Neuronal stem cell (in vitro differentiated cells): ENCODE results near the gene CCDC92.
A peak's percentile ranks its signal among the peaks of the same experiment; 100 is the strongest.

Source experiments
- DNase-seq: peaks from one replicate; pipeline ENCODE4 v3.0.0-alpha.2; 2013; ENCODE audit warnings: low spot score
- H2AFZ ChIP-seq: one replicate; pipeline ENCODE4 v1.6.1; 2013; ENCODE audit warnings: mild to moderate bottlenecking, low read length, inconsistent platforms
- H2AK5ac ChIP-seq: 2 replicates; pipeline ENCODE4 v1.6.1; 2013; ENCODE audit warnings: low read depth, mild to moderate bottlenecking, inconsistent platforms, low read length, moderate library complexity, mixed read lengths
- H2BK120ac ChIP-seq: 2 replicates; pipeline ENCODE4 v1.6.1; 2013; ENCODE audit warnings: low read depth, mild to moderate bottlenecking, inconsistent platforms, low read length, moderate library complexity, mixed read lengths
- H2BK12ac ChIP-seq: one replicate; pipeline ENCODE4 v1.6.1; 2013; ENCODE audit warnings: low read length, inconsistent platforms
- H2BK15ac ChIP-seq: 2 replicates; pipeline ENCODE4 v1.6.1; 2013; ENCODE audit warnings: mild to moderate bottlenecking, low read length, inconsistent platforms, mixed read lengths
- H2BK5ac ChIP-seq: one replicate; pipeline ENCODE4 v1.6.1; 2013; ENCODE audit warnings: inconsistent platforms, mild to moderate bottlenecking, low read length, moderate library complexity
- H3K14ac ChIP-seq: one replicate; pipeline ENCODE4 v1.6.1; 2013; ENCODE audit warnings: low read length, inconsistent platforms
- H3K18ac ChIP-seq: 2 replicates; pipeline ENCODE4 v1.6.1; 2013; ENCODE audit warnings: low read length, inconsistent platforms
- H3K23ac ChIP-seq: 2 replicates; pipeline ENCODE4 v1.6.1; 2013; ENCODE audit warnings: low read depth, mild to moderate bottlenecking, mixed read lengths, low read length, inconsistent platforms; ENCODE audit not compliant: poor library complexity
- H3K27ac ChIP-seq: replicated peaks from 3 replicates; pipeline ENCODE4 v1.5.1; 2013; ENCODE audit warnings: low read length, inconsistent platforms
- H3K27me3 ChIP-seq, 3 experiments: 2 replicates each; pipeline ENCODE4 v1.6.1; 2013; ENCODE audit warnings: low read length in 3 of 3, mild to moderate bottlenecking in 2 of 3, inconsistent platforms in 1 of 3, low read depth in 1 of 3, mixed read lengths in 1 of 3, moderate library complexity in 1 of 3; ENCODE audit not compliant: control insufficient read depth in 3 of 3, insufficient read depth in 3 of 3
- H3K36me3 ChIP-seq, 2 donors: replicated peaks in 1 of 2; 2 replicates each; pipeline ENCODE4 v1.6.1; 2013; ENCODE audit warnings: low read length in 2 of 2; ENCODE audit not compliant: control insufficient read depth in 2 of 2, insufficient read depth in 2 of 2
- H3K4ac ChIP-seq: 2 replicates; pipeline ENCODE4 v1.6.1; 2013; ENCODE audit warnings: inconsistent platforms, mild to moderate bottlenecking, low read length, moderate library complexity
- H3K4me1 ChIP-seq, 2 donors: 1 replicate in 1 of 2; 2 replicates in 1 of 2; pipeline ENCODE4 v1.6.1; 2013; ENCODE audit warnings: low read length in 2 of 2, low read depth in 1 of 2; ENCODE audit not compliant: control insufficient read depth in 2 of 2, insufficient read depth in 1 of 2
- H3K4me2 ChIP-seq: one replicate; pipeline ENCODE4 v1.6.1; 2013; ENCODE audit warnings: mild to moderate bottlenecking, low read length, inconsistent platforms; ENCODE audit not compliant: insufficient read depth, poor library complexity, severe bottlenecking
- H3K4me3 ChIP-seq, 2 donors: 2 replicates each; pipeline ENCODE4 v1.5.1; 2013; ENCODE audit warnings: low read length in 2 of 2, mild to moderate bottlenecking in 2 of 2, inconsistent platforms in 1 of 2, moderate library complexity in 1 of 2
- H3K79me1 ChIP-seq: one replicate; pipeline ENCODE4 v1.6.1; 2013; ENCODE audit warnings: low read depth, mild to moderate bottlenecking, inconsistent platforms, low read length, moderate library complexity
- H3K9ac ChIP-seq: one replicate; pipeline ENCODE4 v1.6.1; 2013; ENCODE audit warnings: mild to moderate bottlenecking, low read depth, low read length, inconsistent platforms; ENCODE audit not compliant: poor library complexity
- H3K9me3 ChIP-seq, 2 donors: replicated peaks in 1 of 2; 2 replicates each; pipeline versions ENCODE3 to v1.6.1; 2013; ENCODE audit warnings: low read length in 2 of 2, mild to moderate bottlenecking in 2 of 2, inconsistent platforms in 1 of 2, low read depth in 1 of 2, mixed read lengths in 1 of 2, moderate library complexity in 1 of 2; ENCODE audit not compliant: control insufficient read depth in 2 of 2, insufficient read depth in 1 of 2
- H4K8ac ChIP-seq: one replicate; pipeline ENCODE4 v1.6.1; 2013; ENCODE audit warnings: low read depth, mild to moderate bottlenecking, inconsistent platforms, low read length, moderate library complexity
- H4K91ac ChIP-seq: one replicate; pipeline ENCODE4 v1.6.1; 2013; ENCODE audit warnings: low read length, low read depth, mild to moderate bottlenecking, inconsistent platforms; ENCODE audit not compliant: poor library complexity
- WGBS, 2 donors: extraction: QIAGEN DNeasy Blood & Tissue Kit; methylation state at CpG; one replicate each; pipeline ENCODE4 v1.1.7; 2013; ENCODE audit warnings: missing lambda C conversion rate in 2 of 2, mixed read lengths in 1 of 2; ENCODE audit not compliant: insufficient read length in 2 of 2, insufficient replicate concordance in 1 of 2; ENCODE audit errors: extremely low coverage in 2 of 2; 5-methylcytosine and 5-hydroxymethylcytosine counted together

CCDC92 gene

DNA sequence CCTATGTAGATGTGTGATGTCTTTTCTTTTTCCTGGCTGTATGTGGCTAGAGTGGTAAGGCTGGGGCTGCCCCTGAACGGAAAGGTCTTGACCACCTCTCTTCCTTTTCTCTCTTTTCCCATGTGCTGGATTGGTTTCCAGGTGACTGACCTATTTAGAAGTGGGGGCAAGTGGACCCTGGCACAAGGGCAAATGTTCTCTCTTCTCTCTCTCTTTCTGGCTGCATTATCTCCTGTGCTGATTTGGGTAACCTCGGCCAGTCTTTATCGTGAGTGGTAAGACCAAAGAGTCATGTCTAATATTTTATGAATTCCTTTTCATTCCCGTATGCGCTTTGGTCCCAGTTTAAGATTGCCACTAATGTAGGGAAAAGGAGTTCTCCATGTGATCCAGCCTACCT is 16.5 kb upstream of the CCDC92 start:
- Histone ChIP-seq H3K4me1 (peaks cover 0 to 2% of the 10 kb centered on the region in 2 donors), H3K4ac (no peak overlapping the region), H3K9me3 (no peaks in the 10 kb centered on the region), H3K4me3 (no peak overlapping the region), H4K91ac (no peak overlapping the region), H3K79me1 (no peaks in the 10 kb centered on the region), H3K27me3 (no peaks in the 10 kb centered on the region), H2BK12ac (no peak overlapping the region), H2AFZ (no peak overlapping the region), H3K9ac (no peak overlapping the region), H3K4me2 (no peak overlapping the region), H3K18ac (no peak overlapping the region), H3K23ac (no peak overlapping the region), H3K27ac (no peak overlapping the region), H2AK5ac (no peak overlapping the region), H3K36me3 (peaks cover 30 to 97% of the 10 kb centered on the region in 2 donors), H2BK120ac (no peak overlapping the region), H4K8ac (no peak overlapping the region), H2BK15ac (no peak overlapping the region), H3K14ac (peak overlapping the region; percentile 25), H2BK5ac (no peak overlapping the region)
- no peak for DNase-seq
- WGBS, 2 donors, result no CpG with 5 or more reads among the region's 5 CpGs

- H3K4me1 ChIP-seq, result peaks cover 2 to 7% of the 10 kb centered on the region in 2 donors
Observed at GRCh38 chr12:123987022-123987421, 14.4 kb upstream of the CCDC92 start.

DNA sequence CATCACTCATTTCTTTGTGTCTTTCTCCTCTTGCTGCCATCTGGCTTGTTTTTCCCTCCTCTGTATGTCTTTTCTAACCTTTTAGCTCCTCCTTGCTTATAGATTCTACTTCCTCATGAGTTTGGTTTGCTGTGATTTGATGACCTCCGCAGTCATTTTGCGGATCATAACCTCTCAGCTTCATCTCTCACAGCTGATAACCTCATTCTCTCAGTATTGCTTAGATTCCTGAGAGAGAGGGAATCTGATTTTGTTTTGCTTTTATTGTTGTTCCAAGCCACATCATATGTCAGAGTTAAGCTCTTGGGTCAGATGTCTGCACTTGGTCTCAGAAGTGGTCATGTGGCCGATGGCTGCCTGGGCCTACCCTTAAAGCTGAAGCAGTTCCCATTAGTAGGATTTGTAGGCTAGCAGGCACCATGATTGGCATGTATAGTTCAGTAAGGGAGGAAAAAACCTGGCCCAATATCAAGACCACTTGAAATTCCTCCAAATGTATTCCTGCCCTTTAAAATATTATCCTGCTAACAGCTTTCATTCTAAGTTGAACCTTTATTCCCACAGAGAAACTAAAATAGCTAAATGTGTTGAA is 13.8 kb upstream of the CCDC92 start:
- Histone ChIP-seq H3K79me1 (peaks cover 2% of the 10 kb centered on the region), H3K27me3 (no peaks in the 10 kb centered on the region), H3K9ac (no peak overlapping the region), H4K8ac (no peak overlapping the region), H2BK5ac (no peak overlapping the region), H3K27ac (no peak overlapping the region), H4K91ac (no peak overlapping the region), H3K36me3 (peaks cover 18 to 94% of the 10 kb centered on the region in 2 donors), H3K4ac (no peak overlapping the region), H3K4me1 (peaks cover 2 to 9% of the 10 kb centered on the region in 2 donors), H2BK12ac (no peak overlapping the region), H3K4me3 (no peak overlapping the region), H3K4me2 (no peak overlapping the region), H3K14ac (no peak overlapping the region), H2AK5ac (no peak overlapping the region), H2BK15ac (no peak overlapping the region), H3K18ac (no peak overlapping the region), H3K9me3 (no peaks in the 10 kb centered on the region), H3K23ac (no peak overlapping the region), H2AFZ (no peak overlapping the region), H2BK120ac (no peak overlapping the region)
- no peak for DNase-seq
- no CpG with 5 or more reads among the region's 3 CpGs for WGBS, 2 donors

More at GRCh38 chr12:123987022-123987421, 14.4 kb upstream of the CCDC92 start:
- H2AFZ ChIP-seq, result no peak overlapping the region
- WGBS, 2 donors, result no CpG with 5 or more reads among the region's 2 CpGs
- H2BK12ac ChIP-seq, result no peak overlapping the region
- H3K18ac ChIP-seq, result no peak overlapping the region
- H3K9me3 ChIP-seq, result no peaks in the 10 kb centered on the region
- no peak overlapping the region for H3K9ac ChIP-seq
- H2BK15ac ChIP-seq, result no peak overlapping the region
- no peaks in the 10 kb centered on the region for H3K79me1 ChIP-seq
- H3K14ac ChIP-seq, result no peak overlapping the region
- no peak for DNase-seq
- H3K23ac ChIP-seq, result no peak overlapping the region
- no peak overlapping the region for H3K4me3 ChIP-seq
- H4K8ac ChIP-seq, result no peak overlapping the region
- no peak overlapping the region for H3K4ac ChIP-seq
- no peaks in the 10 kb centered on the region for H3K27me3 ChIP-seq
- H2AK5ac ChIP-seq, result no peak overlapping the region
- no peak overlapping the region for H3K27ac ChIP-seq
- peaks cover 22 to 94% of the 10 kb centered on the region in 2 donors for H3K36me3 ChIP-seq
- H2BK5ac ChIP-seq, result no peak overlapping the region
- no peak overlapping the region for H4K91ac ChIP-seq
- H2BK120ac ChIP-seq, result no peak overlapping the region
- no peak overlapping the region for H3K4me2 ChIP-seq

DNA sequence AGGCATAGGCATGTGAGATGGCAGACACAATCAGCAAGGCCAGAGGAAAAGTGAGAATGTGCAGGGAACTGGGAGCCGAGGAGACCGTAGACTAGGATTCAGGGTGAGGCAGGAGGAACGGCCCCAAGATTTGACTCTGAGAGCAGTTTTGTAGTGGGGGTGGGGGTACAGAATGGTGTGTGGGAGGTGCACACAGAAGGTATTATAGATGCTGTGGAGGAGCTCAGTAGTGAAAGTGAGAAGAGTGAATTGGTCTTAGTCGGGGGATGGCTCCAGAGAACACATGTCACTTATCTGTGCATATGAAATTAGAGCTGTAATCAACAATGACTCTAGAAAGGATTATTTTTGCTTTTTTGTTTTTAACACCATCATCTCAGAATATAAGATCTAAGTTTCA is 12.3 kb upstream of the CCDC92 start:
- Histone ChIP-seq H3K23ac (no peak overlapping the region), H2BK12ac (no peak overlapping the region), H2AFZ (no peak overlapping the region), H2AK5ac (no peak overlapping the region), H3K9ac (no peak overlapping the region), H4K91ac (no peak overlapping the region), H3K9me3 (no peaks in the 10 kb centered on the region), H3K4me1 (peaks cover 0 to 9% of the 10 kb centered on the region in 2 donors), H3K27me3 (no peaks in the 10 kb centered on the region), H4K8ac (no peak overlapping the region), H3K14ac (no peak overlapping the region), H3K27ac (no peak overlapping the region), H3K36me3 (peaks cover 14 to 94% of the 10 kb centered on the region in 2 donors), H3K18ac (no peak overlapping the region), H2BK120ac (no peak overlapping the region), H2BK5ac (no peak overlapping the region), H3K4me2 (no peak overlapping the region), H3K79me1 (peaks cover 2% of the 10 kb centered on the region), H3K4me3 (no peak overlapping the region), H2BK15ac (no peak overlapping the region), H3K4ac (no peak overlapping the region)
- WGBS, 2 donors, result no CpG with 5 or more reads among the region's 4 CpGs
- DNase-seq, result no peak
